Fibroblast of the aortic adventitia (primary cell): Measurements from ENCODE around the gene GOLIM4. TPM values are rescaled to one million over a fixed set of nuclear protein-coding genes. Genes with fewer than 3 reads are reported as not detected.

Experiments
- DNase-seq: peaks from one replicate; pipeline ENCODE4 v3.0.0-alpha.2; 2010; ENCODE audit warnings: low read depth
- H3K4me3 ChIP-seq: 2 replicates; pipeline ENCODE4 v1.5.1; 2011; ENCODE audit warnings: low read depth, mild to moderate bottlenecking, control low read depth, low read length, moderate library complexity
- CTCF ChIP-seq: IDR thresholded peaks from 2 replicates; pipeline ENCODE4 v1.5.1; 2011; ENCODE audit warnings: mild to moderate bottlenecking, low read length, control low read depth, inconsistent platforms; ENCODE audit not compliant: insufficient read depth
- total RNA-seq: library from RNA; depleted of rRNA; stranded (reverse); fragments of >200 nt; gene quantifications from 2 replicates; pipeline ENCODE4 v1.2.3, GENCODE V29; 2012; ENCODE audit warnings: low replicate concordance

GOLIM4 gene
- total RNA-seq, 1 donor, result 50.0 TPM

- H3K4me3 ChIP-seq, result no peak overlapping the region
- TF ChIP-seq CTCF, result no peak
- DNase-seq, result no peak
These were observed 29.1 kb upstream of the GOLIM4 start for GRCh38 chr3:168124791-168125190.

- TF ChIP-seq CTCF, result no peak
- DNase-seq, result no peak
- no peak overlapping the region for H3K4me3 ChIP-seq
These were observed 28.6 kb upstream of the GOLIM4 start for GRCh38 chr3:168124291-168124690.

GRCh38 chr3:168123201-168124176, 27.8 kb upstream of the GOLIM4 start:
- no peak overlapping the region for H3K4me3 ChIP-seq
- TF ChIP-seq CTCF, result no peak
- peak; percentile 64 for DNase-seq

- DNase-seq, result peak; percentile 81
- H3K4me3 ChIP-seq, result no peak overlapping the region
- TF ChIP-seq CTCF, result no peak
These were observed 25.7 kb upstream of the GOLIM4 start for GRCh38 chr3:168121184-168122017.

GRCh38 chr3:168117853-168118313, 22.2 kb upstream of the GOLIM4 start:
- DNase-seq, result no peak
- no peak for TF ChIP-seq CTCF
- H3K4me3 ChIP-seq, result no peak overlapping the region

- no peak overlapping the region for H3K4me3 ChIP-seq
- DNase-seq, result no peak
- no peak for TF ChIP-seq CTCF
These were observed 21.3 kb upstream of the GOLIM4 start for GRCh38 chr3:168117059-168117458.
